Endothelial cell of umbilical vein (primary cell): ENCODE data around the gene GTF3C5. TPM values are rescaled to one million over a fixed set of nuclear protein-coding genes. Genes with fewer than 3 reads are reported as not detected.
"Not testable (repeated sequence)": the region's sequence is repeated elsewhere in the genome, so short reads cannot be mapped to it uniquely, and the experiment has no call there.

Source experiments
- BruUV-seq: library from RNA; stranded (reverse); fragments of 400-500 nt; replicated peaks from 2 replicates; lab custom pipeline; 2021; lab: Mats Ljungman, UMichigan
- CTCF ChIA-PET: fragments of 300-600, 350-600 bp; sonication (Branson Sonifier 250); formaldehyde crosslinking; loops from one replicate; lab custom pipeline; 2021; ENCODE audit warnings: antibody characterized with exemption, inconsistent platforms; lab: Charles Lee
- POLR2A ChIA-PET: fragments of 300-600, 350-600 bp; sonication (Branson Sonifier 250); formaldehyde crosslinking; loops from one replicate; lab custom pipeline; 2021; ENCODE audit warnings: antibody characterized with exemption, inconsistent platforms; lab: Charles Lee
- DNase-seq: peaks from one replicate; pipeline ENCODE4 v3.0.0-alpha.2; 2011; ENCODE audit warnings: low read depth, low spot score
- FAIRE-seq: peaks from 2 replicates; lab custom pipeline; 2011; peaks lifted over from hg19 to GRCh38; lab: Jason Lieb, UNC
- H2AFZ ChIP-seq: 2 replicates; pipeline ENCODE4 v1.6.0; 2012; ENCODE audit warnings: low read depth, low read length, control low read depth, inconsistent platforms
- H3K27ac ChIP-seq: 2 replicates; pipeline ENCODE4 v1.5.1; 2011; ENCODE audit warnings: low read depth, mild to moderate bottlenecking, control low read depth, low read length, moderate library complexity; ENCODE audit not compliant: insufficient read depth
- H3K27me3 ChIP-seq, 2 experiments: 2 replicates each; pipeline versions ENCODE4 v1.6.0 to v1.6.1; 2011; ENCODE audit warnings: low read length in 2 of 2, mixed read lengths in 1 of 2; ENCODE audit not compliant: control insufficient read depth in 2 of 2, insufficient read depth in 2 of 2
- H3K36me3 ChIP-seq, 2 experiments: 2 replicates in 1 of 2; 3 replicates in 1 of 2; pipeline ENCODE4 v1.5.1; 2011; ENCODE audit warnings: low read length in 2 of 2, mild to moderate bottlenecking in 1 of 2, moderate library complexity in 1 of 2; ENCODE audit not compliant: control insufficient read depth in 2 of 2, insufficient read depth in 2 of 2; ENCODE audit errors: extremely low read depth in 1 of 2
- H3K4me1 ChIP-seq: 3 replicates; pipeline ENCODE4 v1.5.1; 2011; ENCODE audit warnings: mild to moderate bottlenecking, low read length; ENCODE audit not compliant: control insufficient read depth, insufficient read depth; ENCODE audit errors: extremely low read depth
- H3K4me2 ChIP-seq: 2 replicates; pipeline ENCODE4 v1.6.1; 2011; ENCODE audit warnings: low read length, control low read depth, mixed read lengths; ENCODE audit not compliant: insufficient read depth
- H3K4me3 ChIP-seq, 3 experiments: fragments of 200-600 bp in 1 of 3; sonication (generic), shearing (Covaris generic) in 1 of 3; replicated peaks in 1 of 3; 2 replicates each; pipeline ENCODE4 v1.5.1; 2011 to 2016; ENCODE audit warnings: control low read depth in 3 of 3, low read length in 3 of 3, mild to moderate bottlenecking in 2 of 3, inconsistent platforms in 1 of 3, low read depth in 1 of 3, moderate library complexity in 1 of 3; ENCODE audit not compliant: insufficient read depth in 1 of 3
- H3K79me2 ChIP-seq: 2 replicates; pipeline ENCODE4 v1.6.0; 2012; ENCODE audit warnings: low read length, inconsistent platforms; ENCODE audit not compliant: control insufficient read depth, insufficient read depth
- H3K9ac ChIP-seq: replicated peaks from 2 replicates; pipeline ENCODE3; 2011; ENCODE audit warnings: low read length, control low read depth; ENCODE audit not compliant: insufficient read depth; ENCODE audit errors: extremely low read depth
- H3K9me1 ChIP-seq: replicated peaks from 3 replicates; pipeline ENCODE4 v1.6.0; 2011; ENCODE audit warnings: mild to moderate bottlenecking, low read length; ENCODE audit not compliant: control insufficient read depth, insufficient read depth; ENCODE audit errors: extremely low read depth
- H3K9me3 ChIP-seq: replicated peaks from 2 replicates; pipeline ENCODE4 v1.5.1; 2012; ENCODE audit warnings: low read length, inconsistent platforms; ENCODE audit not compliant: control insufficient read depth, insufficient read depth
- H4K20me1 ChIP-seq: replicated peaks from 2 replicates; pipeline ENCODE3; 2011; ENCODE audit warnings: mild to moderate bottlenecking, low read length; ENCODE audit not compliant: control insufficient read depth, insufficient read depth; ENCODE audit errors: extremely low read depth
- EZH2 ChIP-seq: IDR thresholded peaks from 2 replicates; pipeline ENCODE4 v1.6.1; 2012; ENCODE audit warnings: borderline replicate concordance, low read depth, mild to moderate bottlenecking, moderate library complexity, low read length, inconsistent platforms; ENCODE audit not compliant: severe bottlenecking
- FOS ChIP-seq: IDR thresholded peaks from 2 replicates; pipeline ENCODE4 v1.6.1; 2011; ENCODE audit warnings: mild to moderate bottlenecking, low read length, moderate library complexity, borderline replicate concordance; ENCODE audit not compliant: insufficient read depth
- GATA2 ChIP-seq: IDR thresholded peaks from 2 replicates; pipeline ENCODE4 v1.7.0; 2011; ENCODE audit warnings: low read depth, mild to moderate bottlenecking, moderate library complexity, mixed read lengths, low read length; ENCODE audit not compliant: insufficient read length, insufficient read depth
- JUN ChIP-seq: IDR thresholded peaks from 2 replicates; pipeline ENCODE4 v1.6.1; 2011; ENCODE audit warnings: borderline replicate concordance, low read depth; ENCODE audit not compliant: insufficient read length, insufficient read depth
- MYC ChIP-seq: IDR thresholded peaks from one replicate; pipeline ENCODE4 v1.6.1; 2011; ENCODE audit warnings: mild to moderate bottlenecking, low read depth, low read length
- POLR2A ChIP-seq: IDR thresholded peaks from 2 replicates; pipeline ENCODE4 v1.6.1; 2012; ENCODE audit warnings: low read depth, mild to moderate bottlenecking, control low read depth, low read length
- POLR2AphosphoS5 ChIP-seq: IDR thresholded peaks from 2 replicates; pipeline ENCODE4 v1.6.1; 2012; ENCODE audit warnings: low read depth, mild to moderate bottlenecking, control low read depth, low read length, moderate library complexity; ENCODE audit not compliant: insufficient read depth
- dilution Hi-C: fragments of 300-500 bp; cut with MboI; formaldehyde crosslinking; loops from one replicate; pipeline ENCODE4 v1.15.0; 2019; ENCODE audit warnings: low sequenced_read_pairs; ENCODE audit not compliant: extremely low pct_ligation_motif_present
- intact Hi-C: fragments of 100-400 bp; cut with micrococcal nuclease; formaldehyde crosslinking; loops from one replicate; pipeline ENCODE4 v1.10.0; 2022
- polyA plus RNA-seq, 4 experiments: library from polyadenylated mRNA; depleted of rRNA in 3 of 4; stranded (reverse) in 3 of 4; unstranded in 1 of 4; fragments of >200 nt; gene quantifications; 2 replicates each; pipeline versions ENCODE4 v1.2.1 to v1.2.3, GENCODE V29; 2011 to 2012; ENCODE audit warnings: missing spikeins in 1 of 4
- total RNA-seq: library from RNA; stranded (reverse); gene quantifications from 2 replicates; pipeline ENCODE4 v1.2.3, GENCODE V29; 2021
- TF ChIP-seq, protein P1 (sequence below): IDR thresholded peaks from 2 replicates; pipeline ENCODE4 v1.6.1; 2011; ENCODE audit not compliant: insufficient read depth, insufficient read length
- TF ChIP-seq, protein P2 (sequence below), 2 donors: IDR thresholded peaks; 1 replicate in 1 of 2; 2 replicates in 1 of 2; pipeline ENCODE4 v1.5.1; 2011; ENCODE audit warnings: low read length in 2 of 2, mild to moderate bottlenecking in 2 of 2, moderate library complexity in 2 of 2, control low read depth in 1 of 2, inconsistent platforms in 1 of 2, low read depth in 1 of 2; ENCODE audit not compliant: insufficient read depth in 1 of 2; ENCODE audit errors: extremely low read depth in 1 of 2

GTF3C5 gene
- total and polyA plus RNA-seq, 2 donors (not counting 3 experiments of a cell fraction or from before 2014, with no cell fraction given), result 65.6 to 73.8 TPM

DNA sequence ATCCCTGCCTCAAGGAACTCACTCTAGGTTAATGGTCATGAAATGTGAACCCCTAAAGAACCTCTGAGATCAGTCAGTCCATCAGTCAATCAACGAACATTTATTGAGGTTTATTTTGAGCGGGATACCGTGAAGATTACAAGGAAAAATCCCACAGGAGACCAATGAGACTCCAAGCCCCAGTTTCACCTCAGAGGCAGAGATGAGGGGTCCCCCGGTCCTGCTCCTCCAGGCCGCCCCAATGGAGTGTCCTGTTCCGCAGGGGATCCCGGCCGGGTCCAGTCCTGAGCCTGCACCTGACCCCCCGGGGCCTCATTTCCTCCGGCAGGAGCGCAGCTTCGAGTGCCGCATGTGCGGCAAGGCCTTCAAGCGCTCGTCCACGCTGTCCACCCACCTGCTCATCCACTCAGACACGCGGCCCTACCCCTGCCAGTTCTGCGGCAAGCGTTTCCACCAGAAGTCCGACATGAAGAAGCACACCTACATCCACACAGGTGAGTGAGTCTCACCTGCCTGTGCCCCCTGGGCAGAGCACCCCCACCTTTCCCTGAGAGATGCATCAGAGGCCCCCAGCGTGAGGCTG lies 41.3 kb upstream of the GTF3C5 start:
- Histone ChIP-seq H3K4me1 (no peaks in the 10 kb centered on the region), H3K9ac (no peak overlapping the region), H3K4me3 (no peak overlapping the region), H4K20me1 (no peaks in the 10 kb centered on the region), H3K27ac (no peak overlapping the region), H3K4me2 (no peak overlapping the region), H2AFZ (no peak overlapping the region), H3K9me1 (no peaks in the 10 kb centered on the region), H3K27me3 (peaks cover 0 to 13% of the 10 kb centered on the region in 2 experiments), H3K36me3 (no peaks in the 10 kb centered on the region), H3K9me3 (no peaks in the 10 kb centered on the region), H3K79me2 (no peaks in the 10 kb centered on the region)
- TF ChIP-seq, protein P1, sequence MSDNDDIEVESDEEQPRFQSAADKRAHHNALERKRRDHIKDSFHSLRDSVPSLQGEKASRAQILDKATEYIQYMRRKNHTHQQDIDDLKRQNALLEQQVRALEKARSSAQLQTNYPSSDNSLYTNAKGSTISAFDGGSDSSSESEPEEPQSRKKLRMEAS, result no peak
- TF ChIP-seq POLR2A (no peak), MYC (no peak), JUN (no peak), FOS (no peak), GATA2 (no peak), POLR2AphosphoS5 (no peak), EZH2 (no peak)
- TF ChIP-seq, protein P2, sequence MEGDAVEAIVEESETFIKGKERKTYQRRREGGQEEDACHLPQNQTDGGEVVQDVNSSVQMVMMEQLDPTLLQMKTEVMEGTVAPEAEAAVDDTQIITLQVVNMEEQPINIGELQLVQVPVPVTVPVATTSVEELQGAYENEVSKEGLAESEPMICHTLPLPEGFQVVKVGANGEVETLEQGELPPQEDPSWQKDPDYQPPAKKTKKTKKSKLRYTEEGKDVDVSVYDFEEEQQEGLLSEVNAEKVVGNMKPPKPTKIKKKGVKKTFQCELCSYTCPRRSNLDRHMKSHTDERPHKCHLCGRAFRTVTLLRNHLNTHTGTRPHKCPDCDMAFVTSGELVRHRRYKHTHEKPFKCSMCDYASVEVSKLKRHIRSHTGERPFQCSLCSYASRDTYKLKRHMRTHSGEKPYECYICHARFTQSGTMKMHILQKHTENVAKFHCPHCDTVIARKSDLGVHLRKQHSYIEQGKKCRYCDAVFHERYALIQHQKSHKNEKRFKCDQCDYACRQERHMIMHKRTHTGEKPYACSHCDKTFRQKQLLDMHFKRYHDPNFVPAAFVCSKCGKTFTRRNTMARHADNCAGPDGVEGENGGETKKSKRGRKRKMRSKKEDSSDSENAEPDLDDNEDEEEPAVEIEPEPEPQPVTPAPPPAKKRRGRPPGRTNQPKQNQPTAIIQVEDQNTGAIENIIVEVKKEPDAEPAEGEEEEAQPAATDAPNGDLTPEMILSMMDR (IDR thresholded peaks at IDR 0.05; ENCODE audit: extremely low read depth in 1 of 2, insufficient read depth in 1 of 2, low read depth in 1 of 2, low read length in 2 of 2), result no peak
- no TSS peak for BruUV-seq
- CTCF ChIA-PET, result no interaction called here
- intact Hi-C loops (no loop called here), dilution Hi-C loops (no loop called here)
- FAIRE-seq (no peak), DNase-seq (no peak)
- POLR2A ChIA-PET, result no interaction called here

- H3K27me3 ChIP-seq, result peaks cover 0 to 11% of the 10 kb centered on the region in 2 experiments
- H3K4me1 ChIP-seq, H2AFZ ChIP-seq, H3K9me3 ChIP-seq, dilution Hi-C loops, H3K4me2 ChIP-seq, H3K27ac ChIP-seq, H3K4me3 ChIP-seq, BruUV-seq, H3K9ac ChIP-seq, POLR2A ChIA-PET, H3K36me3 ChIP-seq, H4K20me1 ChIP-seq, H3K79me2 ChIP-seq, FAIRE-seq, H3K9me1 ChIP-seq, DNase-seq, intact Hi-C loops, CTCF ChIA-PET: not testable (repeated sequence)
Measured at GRCh38 chr9:132989998-132990557, 40.7 kb upstream of the GTF3C5 start.
